Activated naive CD4-positive, alpha-beta T cell treated with anti-CD3 and anti-CD28 coated beads, Interleukin-2, amount 10 ng/mL, durations not matched to agents 7 days and 5 days (primary cell): Measurements from ENCODE around the gene KLRD1.
"Not testable (repeated sequence)": the region's sequence is repeated elsewhere in the genome, so short reads cannot be mapped to it uniquely, and the experiment has no call there.

Experiments used
- CTCF ChIA-PET: fragments of 350-600 bp; sonication (Branson Sonifier 250); formaldehyde crosslinking; loops from one replicate; lab custom pipeline; 2021; ENCODE audit warnings: antibody characterized with exemption; lab: Charles Lee
- DNase-seq: peaks from one replicate; pipeline ENCODE4 v3.0.0-alpha.2; 2020
- H3K27ac Mint-ChIP-seq: one replicate; pipeline ENCODE4 v1.8.0; 2021; ENCODE audit warnings: mild to moderate bottlenecking, moderate library complexity, mixed read lengths
- H3K27me3 Mint-ChIP-seq: one replicate; pipeline ENCODE4 v1.8.0; 2021; ENCODE audit warnings: mild to moderate bottlenecking, mixed read lengths
- H3K36me3 Mint-ChIP-seq: one replicate; pipeline ENCODE4 v1.8.0; 2021; ENCODE audit warnings: mixed read lengths
- H3K4me1 Mint-ChIP-seq: one replicate; pipeline ENCODE4 v1.8.0; 2021; ENCODE audit warnings: mixed read lengths
- H3K4me3 Mint-ChIP-seq: one replicate; pipeline ENCODE4 v1.8.0; 2021; ENCODE audit warnings: mild to moderate bottlenecking, moderate library complexity, mixed read lengths
- H3K9me3 Mint-ChIP-seq: one replicate; pipeline ENCODE4 v1.8.0; 2021; ENCODE audit warnings: mixed read lengths

KLRD1 gene

DNA sequence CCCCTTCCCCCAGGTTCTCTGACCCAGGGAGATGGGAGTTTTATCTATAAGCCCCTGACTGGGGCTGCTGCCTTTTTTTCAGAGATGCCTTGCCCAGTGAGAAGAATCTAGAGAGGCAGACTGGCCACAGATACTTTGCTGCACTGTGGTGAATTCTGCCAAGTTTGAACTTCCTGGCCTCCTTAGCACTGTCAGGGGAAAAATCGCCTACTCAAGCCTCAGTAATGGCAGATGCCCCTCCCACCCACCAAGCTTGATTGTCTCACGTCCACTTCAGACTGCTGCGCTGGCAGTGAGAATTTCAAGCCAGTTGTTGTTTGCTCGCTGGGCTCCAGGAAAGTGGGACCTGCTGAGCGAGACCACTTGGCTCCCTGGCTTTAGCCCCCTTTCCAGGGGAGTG lies 50.5 kb downstream of the KLRD1 start:
- no peak overlapping the region for H3K27ac Mint-ChIP-seq
- no peaks in the 10 kb centered on the region for H3K9me3 Mint-ChIP-seq
- H3K27me3 Mint-ChIP-seq = peaks cover 29% of the 10 kb centered on the region
- DNase-seq = no peak
- CTCF ChIA-PET = no interaction called here
- H3K4me1 Mint-ChIP-seq = peaks cover 8% of the 10 kb centered on the region
- no peak overlapping the region for H3K4me3 Mint-ChIP-seq
- H3K36me3 Mint-ChIP-seq = peaks cover 2% of the 10 kb centered on the region

DNA sequence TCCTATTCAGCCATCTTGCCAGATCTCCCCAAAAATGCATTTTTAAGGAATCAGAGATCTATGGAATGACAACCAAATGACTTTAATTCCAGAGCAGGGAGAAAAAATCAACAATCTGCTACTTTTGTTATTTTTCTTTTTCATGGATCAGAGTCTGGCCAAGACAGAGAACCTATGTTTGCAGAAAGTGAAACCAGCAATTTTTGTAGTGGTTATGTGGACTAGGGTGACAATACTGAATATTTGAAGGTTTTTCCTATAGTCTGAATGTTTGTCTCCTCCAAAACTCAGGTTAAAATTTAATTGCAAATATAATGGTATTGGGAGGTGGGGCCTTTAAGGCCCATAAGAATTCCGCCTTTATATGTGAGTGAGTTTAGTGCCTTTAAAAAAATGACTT lies 51.3 kb downstream of the KLRD1 start:
- peaks cover 2% of the 10 kb centered on the region for H3K36me3 Mint-ChIP-seq
- no peak for DNase-seq
- H3K27ac Mint-ChIP-seq = no peak overlapping the region
- H3K27me3 Mint-ChIP-seq = peaks cover 28% of the 10 kb centered on the region
- CTCF ChIA-PET = no interaction called here
- H3K4me1 Mint-ChIP-seq = peaks cover 8% of the 10 kb centered on the region
- H3K9me3 Mint-ChIP-seq = no peaks in the 10 kb centered on the region
- no peak overlapping the region for H3K4me3 Mint-ChIP-seq

DNA sequence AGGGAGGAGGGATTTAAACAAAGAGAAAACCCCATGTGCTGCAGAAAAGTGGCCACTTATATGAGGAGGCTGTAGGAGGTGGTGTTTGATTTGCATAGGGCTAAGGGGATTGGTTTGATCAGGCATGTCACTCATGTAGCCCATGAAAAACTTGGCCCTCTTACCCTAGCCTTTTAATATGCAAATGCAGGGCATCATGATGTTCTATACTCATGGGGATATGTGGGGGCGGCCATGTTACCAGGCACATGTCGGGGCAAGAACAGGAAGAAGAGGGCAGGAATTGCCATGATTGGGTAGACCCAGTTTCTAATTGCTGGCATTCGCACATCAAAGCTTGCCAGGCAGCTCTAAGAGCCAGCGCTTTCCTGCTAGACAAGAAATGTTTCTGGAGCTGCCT lies 53.4 kb downstream of the KLRD1 start:
- Mint-ChIP-seq H3K4me1 (peaks cover 8% of the 10 kb centered on the region), H3K27ac (no peak overlapping the region), H3K4me3 (no peak overlapping the region), H3K27me3 (peaks cover 21% of the 10 kb centered on the region), H3K9me3 (no peaks in the 10 kb centered on the region), H3K36me3 (peaks cover 2% of the 10 kb centered on the region)
- CTCF ChIA-PET = interaction anchor here (1.0 kb wide), 1 partner anchor 20 kb away, joined by 3 read pairs; no protein-coding TSS in a partner anchor
- no peak for DNase-seq

DNA sequence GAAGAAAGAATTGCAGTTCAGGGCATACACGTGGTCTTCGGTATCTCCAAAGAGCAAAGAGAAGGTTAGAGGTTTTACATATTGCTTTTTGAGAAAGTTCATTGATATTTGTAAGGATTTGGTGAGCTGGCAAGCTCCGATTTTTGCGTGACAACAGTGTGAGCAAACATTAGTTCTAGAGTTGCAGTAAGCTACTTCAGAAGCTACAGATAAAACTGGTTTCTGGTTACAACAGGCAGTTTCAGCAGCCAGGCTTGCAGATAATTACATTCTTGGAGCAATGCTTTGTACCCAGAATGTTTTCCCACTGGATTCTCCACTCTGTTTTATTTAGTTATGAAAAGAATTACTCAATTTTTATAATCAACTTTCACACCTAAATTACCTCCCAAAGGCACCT lies 54.0 kb downstream of the KLRD1 start:
- H3K27ac Mint-ChIP-seq = no peak overlapping the region
- H3K36me3 Mint-ChIP-seq = peaks cover 2% of the 10 kb centered on the region
- DNase-seq = no peak
- no peak overlapping the region for H3K4me3 Mint-ChIP-seq
- peaks cover 21% of the 10 kb centered on the region for H3K27me3 Mint-ChIP-seq
- no peaks in the 10 kb centered on the region for H3K9me3 Mint-ChIP-seq
- CTCF ChIA-PET = interaction anchor here (1.0 kb wide), 1 partner anchor 21 kb away, joined by 3 read pairs; no protein-coding TSS in a partner anchor
- H3K4me1 Mint-ChIP-seq = peaks cover 8% of the 10 kb centered on the region

DNA sequence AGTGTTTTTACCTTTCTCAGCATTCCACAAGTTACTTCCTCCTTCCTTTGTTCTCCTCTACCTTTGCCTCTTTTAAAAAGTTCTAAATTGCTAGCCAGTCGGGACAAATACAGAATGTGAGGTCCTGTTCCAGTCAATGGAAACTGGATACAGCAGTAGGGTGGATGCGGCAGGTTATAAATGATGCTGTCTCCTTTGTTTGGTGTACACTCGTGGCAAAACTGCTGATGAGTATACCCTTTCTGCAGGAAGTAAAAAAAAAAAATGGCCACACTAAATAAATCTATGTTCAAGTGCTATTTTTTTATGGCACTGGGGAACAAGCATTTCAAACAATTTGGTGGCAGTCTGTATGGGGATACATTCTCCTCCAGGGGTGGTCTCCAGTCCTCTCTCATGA lies 54.7 kb downstream of the KLRD1 start:
- CTCF ChIA-PET = no interaction called here
- no peak overlapping the region for H3K4me3 Mint-ChIP-seq
- H3K27ac Mint-ChIP-seq = no peak overlapping the region
- peaks cover 8% of the 10 kb centered on the region for H3K4me1 Mint-ChIP-seq
- H3K36me3 Mint-ChIP-seq = peaks cover 2% of the 10 kb centered on the region
- H3K27me3 Mint-ChIP-seq = peaks cover 21% of the 10 kb centered on the region
- H3K9me3 Mint-ChIP-seq = no peaks in the 10 kb centered on the region
- no peak for DNase-seq

DNA sequence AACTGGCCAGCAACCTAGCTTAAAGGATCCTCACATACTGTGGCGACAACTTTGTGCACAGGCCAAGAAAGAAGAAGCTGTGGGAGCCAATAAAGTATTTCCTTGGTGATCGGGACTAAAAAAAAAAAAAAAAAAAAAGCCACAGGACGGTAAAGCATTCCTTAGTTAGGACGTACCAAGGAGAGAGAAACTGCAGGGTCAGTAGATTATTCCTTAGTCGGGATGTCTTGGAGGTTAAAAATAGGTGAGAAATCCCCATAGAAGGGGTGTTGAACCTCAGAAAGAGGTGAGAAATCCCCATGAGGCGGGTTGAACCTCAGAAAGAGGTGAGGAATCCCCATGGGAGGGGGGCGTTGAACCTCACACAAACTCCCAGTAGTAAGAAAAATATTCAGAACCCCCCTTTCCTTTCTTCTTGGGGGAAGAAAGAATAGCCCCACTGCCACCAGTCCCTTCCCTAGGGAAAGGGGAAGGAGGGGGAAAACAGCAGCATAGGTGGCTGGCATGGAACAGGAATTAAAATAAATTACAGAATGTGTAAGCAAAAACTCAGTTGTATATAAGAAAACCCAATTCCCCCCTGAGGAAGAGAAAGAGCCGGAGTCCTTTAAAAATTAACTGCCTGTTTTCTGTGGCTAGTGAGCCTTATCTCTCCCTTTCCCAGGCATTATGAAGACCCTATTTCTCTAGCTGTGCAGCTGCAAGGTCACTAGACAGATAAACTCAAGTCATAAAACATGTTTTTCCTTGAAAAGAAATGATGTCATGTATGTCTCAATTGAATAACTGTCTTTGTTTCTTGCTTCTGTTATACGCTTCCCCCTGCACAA lies 55.4 kb downstream of the KLRD1 start:
- H3K27ac Mint-ChIP-seq = no peak overlapping the region
- peaks cover 8% of the 10 kb centered on the region for H3K4me1 Mint-ChIP-seq
- no peak for DNase-seq
- peaks cover 2% of the 10 kb centered on the region for H3K36me3 Mint-ChIP-seq
- H3K9me3 Mint-ChIP-seq = peaks cover 5% of the 10 kb centered on the region
- CTCF ChIA-PET = no interaction called here
- H3K4me3 Mint-ChIP-seq = no peak overlapping the region
- H3K27me3 Mint-ChIP-seq = peaks cover 15% of the 10 kb centered on the region

DNA sequence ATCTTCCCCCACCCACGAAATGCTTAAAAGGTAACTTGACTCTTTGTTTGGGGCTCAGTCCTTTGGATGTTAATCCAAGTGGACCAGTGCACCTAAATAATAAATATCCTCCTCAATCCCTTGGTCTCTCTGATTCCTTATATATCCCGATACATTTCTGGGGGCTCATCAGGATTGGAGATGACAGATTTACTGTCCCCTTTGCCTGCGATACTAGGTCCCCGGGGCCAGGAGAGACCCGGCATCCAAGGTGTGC lies 55.9 kb downstream of the KLRD1 start:
- peaks cover 7% of the 10 kb centered on the region for H3K9me3 Mint-ChIP-seq
- no peak overlapping the region for H3K4me3 Mint-ChIP-seq
- DNase-seq = no peak
- CTCF ChIA-PET = no interaction called here
- H3K27ac Mint-ChIP-seq = no peak overlapping the region
- H3K4me1 Mint-ChIP-seq = peaks cover 11% of the 10 kb centered on the region
- H3K36me3 Mint-ChIP-seq = peaks cover 5% of the 10 kb centered on the region
- H3K27me3 Mint-ChIP-seq = peaks cover 15% of the 10 kb centered on the region

DNA sequence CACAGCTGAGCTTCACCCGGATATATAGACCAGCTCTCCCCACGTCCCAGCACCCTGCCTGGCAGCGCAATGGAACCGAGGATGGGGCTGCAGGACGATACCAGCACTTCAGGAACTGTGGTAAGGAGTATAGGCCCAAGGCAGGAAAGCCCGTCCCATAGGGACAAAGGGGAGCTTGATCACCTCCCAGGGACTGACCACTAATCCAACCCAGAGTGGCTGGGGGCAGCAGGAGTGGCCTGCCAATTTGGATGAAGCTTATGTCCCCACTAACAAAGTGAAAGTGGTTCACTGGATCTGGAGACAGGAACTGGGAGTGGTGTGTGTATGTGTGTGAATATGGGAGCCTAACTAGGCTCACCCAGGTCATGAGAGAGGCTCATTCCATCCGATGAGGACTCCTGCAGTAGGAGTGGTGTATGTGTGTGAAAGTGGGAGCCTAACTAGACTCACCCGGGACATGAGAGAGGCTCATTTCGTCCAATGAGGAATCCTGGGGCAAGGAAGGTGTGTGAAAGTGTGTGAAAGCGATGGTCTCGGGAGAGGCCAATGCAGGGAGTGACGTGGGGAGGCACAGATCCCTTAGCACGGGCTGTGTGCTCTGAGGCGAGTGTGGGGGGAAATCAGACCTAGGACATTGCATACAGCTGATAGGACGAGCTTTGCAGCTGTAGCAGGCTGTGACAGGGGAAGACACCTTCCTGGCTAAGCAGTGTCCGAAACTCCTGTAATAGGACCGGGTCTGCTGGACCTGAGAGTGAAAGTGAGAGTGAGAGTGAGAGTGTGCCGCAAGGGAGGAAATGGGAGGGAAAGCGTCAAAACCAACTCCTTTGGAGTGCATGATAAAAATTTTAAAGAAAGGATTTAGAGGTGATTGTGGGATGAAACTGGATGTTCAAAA lies 56.5 kb downstream of the KLRD1 start:
- Mint-ChIP-seq H3K27ac (no peak overlapping the region), H3K4me1 (peaks cover 5% of the 10 kb centered on the region), H3K4me3 (no peak overlapping the region), H3K27me3 (peaks cover 12% of the 10 kb centered on the region), H3K36me3 (peaks cover 2% of the 10 kb centered on the region), H3K9me3 (peaks cover 7% of the 10 kb centered on the region)
- peak; percentile 57 for DNase-seq
- CTCF ChIA-PET = no interaction called here

DNA sequence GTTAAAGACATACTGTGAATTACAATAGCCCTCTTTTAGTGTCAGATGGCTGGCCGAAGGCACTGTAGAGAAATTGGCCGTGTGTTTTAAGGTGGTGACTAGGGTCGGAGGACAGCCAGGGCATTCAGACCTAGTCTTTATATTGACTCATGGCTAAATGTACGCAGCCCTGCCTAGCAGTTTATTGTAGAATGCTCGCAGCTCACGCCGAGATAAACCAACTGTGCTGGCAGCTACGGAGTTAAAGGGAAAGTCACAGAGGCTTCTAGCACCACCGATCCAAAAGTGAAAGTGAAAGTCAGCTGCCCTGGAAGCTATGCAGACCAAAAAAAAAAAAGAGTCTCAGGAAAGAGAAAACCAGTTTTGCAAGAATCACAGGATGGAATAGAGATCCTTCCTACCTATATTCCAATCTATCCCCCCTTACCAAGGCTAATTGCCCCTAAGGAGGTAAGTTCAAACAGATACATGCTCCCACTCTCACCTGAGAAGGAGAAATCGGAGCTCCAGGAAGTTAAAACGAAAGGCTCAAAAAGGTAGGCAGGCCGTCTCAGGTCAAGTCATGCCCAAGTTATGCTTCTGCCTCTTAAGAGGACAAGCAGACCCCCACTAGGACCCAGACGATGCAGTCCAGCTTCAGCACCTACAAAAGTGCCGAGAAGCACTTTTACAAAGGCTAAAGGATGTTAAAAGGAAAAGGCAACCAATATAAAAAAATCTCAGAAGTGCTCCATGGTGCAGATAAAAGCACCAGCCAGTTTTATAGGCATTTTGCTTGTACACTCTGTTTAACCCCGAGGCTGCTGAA lies 57.3 kb downstream of the KLRD1 start:
- CTCF ChIA-PET = interaction anchor here (1.8 kb wide), 1 partner anchor 26 kb away, joined by 4 read pairs; no protein-coding TSS in a partner anchor
- peaks cover 7% of the 10 kb centered on the region for H3K9me3 Mint-ChIP-seq
- H3K4me1 Mint-ChIP-seq = peaks cover 3% of the 10 kb centered on the region
- no peak overlapping the region for H3K27ac Mint-ChIP-seq
- no peak overlapping the region for H3K4me3 Mint-ChIP-seq
- DNase-seq = peak; percentile 80
- peaks cover 2% of the 10 kb centered on the region for H3K36me3 Mint-ChIP-seq
- H3K27me3 Mint-ChIP-seq = peaks cover 12% of the 10 kb centered on the region

DNA sequence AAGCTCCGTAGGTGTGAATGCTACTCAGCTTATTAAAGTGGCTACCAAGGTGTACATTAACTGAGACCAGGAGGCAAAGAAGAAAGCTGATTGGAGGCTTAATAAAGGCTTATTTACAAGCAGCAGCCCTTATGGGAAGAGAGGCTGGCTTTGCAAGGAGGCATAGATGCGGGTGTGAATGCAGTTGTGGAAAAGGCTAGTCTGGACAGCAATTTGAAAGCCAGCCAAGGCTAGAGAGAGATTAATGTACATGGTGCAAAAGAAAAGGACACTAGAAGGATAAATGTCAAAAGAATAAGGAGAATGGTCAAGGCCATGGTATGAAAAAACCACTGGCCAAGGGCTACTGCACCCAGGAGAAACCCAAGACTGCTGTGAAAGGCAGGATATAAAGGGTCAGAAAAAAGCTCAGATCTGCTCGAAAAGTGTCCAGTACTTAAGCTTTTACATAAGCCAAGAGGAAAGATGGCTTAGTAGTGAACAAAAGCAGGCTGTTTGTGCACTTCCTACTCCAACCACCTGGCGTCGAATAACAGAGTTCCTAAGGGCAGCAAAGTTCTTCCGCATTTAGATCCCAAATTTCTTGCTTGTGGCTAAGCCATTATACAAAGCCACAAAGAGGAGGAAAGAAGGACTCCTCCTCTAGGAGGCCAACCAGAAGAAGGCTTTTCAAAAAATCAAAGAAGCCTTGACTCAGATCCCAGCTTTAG lies 58.2 kb downstream of the KLRD1 start:
- H3K36me3 Mint-ChIP-seq = peaks cover 2% of the 10 kb centered on the region
- peaks cover 14% of the 10 kb centered on the region for H3K27me3 Mint-ChIP-seq
- CTCF ChIA-PET = interaction anchor here (1.6 to 1.8 kb wide), 2 partner anchors 25 to 32 kb away, joined by 4 read pairs; no protein-coding TSS in a partner anchor
- peaks cover 3% of the 10 kb centered on the region for H3K4me1 Mint-ChIP-seq
- no peak overlapping the region for H3K27ac Mint-ChIP-seq
- no peak overlapping the region for H3K4me3 Mint-ChIP-seq
- H3K9me3 Mint-ChIP-seq = peaks cover 7% of the 10 kb centered on the region
- DNase-seq = no peak

DNA sequence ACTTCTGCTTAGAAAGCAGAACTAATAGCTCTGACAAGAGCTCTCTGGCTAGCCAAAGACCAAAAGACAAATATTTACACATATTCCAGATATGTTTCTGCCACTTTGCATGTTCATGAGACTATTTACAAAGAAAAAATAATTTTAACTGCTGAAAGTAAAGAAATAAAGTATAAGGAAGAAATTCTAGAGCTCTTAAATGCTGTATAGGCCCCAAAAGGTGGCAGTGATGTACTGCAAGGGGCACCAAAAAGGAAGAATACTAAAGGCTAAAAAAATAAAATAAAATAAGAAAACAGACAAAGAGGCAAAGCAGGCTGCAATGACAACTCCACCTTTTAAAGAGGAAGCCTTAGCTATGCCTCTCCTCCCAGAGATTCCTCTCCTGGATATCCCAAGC lies 59.2 kb downstream of the KLRD1 start:
- no peak overlapping the region for H3K27ac Mint-ChIP-seq

DNA sequence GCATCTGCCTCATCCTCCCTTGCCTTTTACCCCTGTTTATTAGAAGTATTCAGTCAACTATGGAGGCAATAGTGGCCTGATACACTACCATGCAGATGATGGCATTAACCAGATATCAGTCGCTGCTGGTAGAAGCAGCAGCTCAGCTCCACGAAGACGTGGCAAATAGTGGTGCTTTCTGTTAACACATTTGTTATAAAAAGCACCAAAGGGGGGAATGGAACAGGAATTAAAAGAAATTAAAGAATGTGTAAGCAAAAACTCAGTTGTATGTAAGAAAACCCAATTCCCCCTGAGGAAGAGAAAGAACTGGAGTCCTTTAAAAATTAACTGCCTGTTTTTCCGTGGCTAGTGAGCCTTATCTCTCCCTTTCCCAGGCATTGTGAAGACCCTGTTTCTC lies 60.0 kb downstream of the KLRD1 start:
- peaks cover 10% of the 10 kb centered on the region for H3K27me3 Mint-ChIP-seq
- H3K4me1 Mint-ChIP-seq = peaks cover 12% of the 10 kb centered on the region
- not testable (repeated sequence) for H3K4me3 Mint-ChIP-seq, H3K36me3 Mint-ChIP-seq, H3K27ac Mint-ChIP-seq, H3K9me3 Mint-ChIP-seq, DNase-seq
- CTCF ChIA-PET = interaction anchor here (1.6 kb wide), 1 partner anchor 30 kb away, joined by 4 read pairs; no protein-coding TSS in a partner anchor

More for the DNA sequence above, 59.2 kb downstream of the KLRD1 start:
- Mint-ChIP-seq H3K36me3 (peaks cover 2% of the 10 kb centered on the region), H3K9me3 (peaks cover 7% of the 10 kb centered on the region), H3K4me3 (no peak overlapping the region), H3K4me1 (peaks cover 4% of the 10 kb centered on the region), H3K27me3 (peaks cover 10% of the 10 kb centered on the region)
- CTCF ChIA-PET = interaction anchor here (1.6 kb wide), 1 partner anchor 31 kb away, joined by 4 read pairs; no protein-coding TSS in a partner anchor
- DNase-seq = no peak
